SH-SY5Y (cell line): Measurements from ENCODE around the gene ALKBH3.

ENCODE experiments used
- GATA2 ChIP-seq: IDR thresholded peaks from 2 replicates; pipeline ENCODE4 v1.6.1; 2011; ENCODE audit warnings: mild to moderate bottlenecking, low read depth, low read length
- GATA3 ChIP-seq: IDR thresholded peaks from 2 replicates; pipeline ENCODE4 v1.6.1; 2011; ENCODE audit warnings: low read depth, mild to moderate bottlenecking, low read length, moderate library complexity

DNA sequence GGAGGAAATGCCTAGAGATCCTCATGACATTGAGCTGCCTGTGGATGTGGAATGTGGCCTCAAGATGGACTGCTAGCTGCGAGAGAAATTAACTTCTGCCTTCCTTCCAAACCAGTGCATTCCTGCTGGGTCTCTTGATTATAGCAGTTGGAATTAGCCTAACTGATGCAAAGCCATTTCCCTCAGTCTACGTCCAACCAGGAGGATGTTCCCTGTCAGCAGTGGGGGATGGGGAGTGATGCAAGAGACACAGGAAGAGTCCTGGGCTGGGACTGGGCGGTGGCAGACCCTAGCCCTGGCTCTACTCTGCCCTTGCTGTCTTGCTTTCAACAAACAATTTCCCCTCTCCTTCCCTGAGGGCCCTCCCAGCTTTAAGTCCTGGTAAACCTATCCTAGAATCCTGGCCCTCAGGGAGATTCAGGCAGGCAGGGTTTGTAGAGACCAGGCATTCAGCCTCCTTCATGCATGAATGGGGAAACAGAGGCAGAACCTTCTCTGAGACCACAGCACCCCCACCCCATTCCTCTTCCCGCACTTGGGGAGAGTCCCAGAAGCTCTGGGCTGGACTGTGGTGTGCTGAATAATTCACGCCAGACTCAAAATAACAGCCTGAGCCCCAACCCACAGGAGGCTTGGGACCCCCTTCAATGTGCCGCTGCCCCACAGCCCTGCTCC is 78.8 kb downstream of the ALKBH3 start:
- no peak for TF ChIP-seq GATA2
- no peak for TF ChIP-seq GATA3
